ENCODE data around the gene CXCR5.

CXCR5 gene

DNA sequence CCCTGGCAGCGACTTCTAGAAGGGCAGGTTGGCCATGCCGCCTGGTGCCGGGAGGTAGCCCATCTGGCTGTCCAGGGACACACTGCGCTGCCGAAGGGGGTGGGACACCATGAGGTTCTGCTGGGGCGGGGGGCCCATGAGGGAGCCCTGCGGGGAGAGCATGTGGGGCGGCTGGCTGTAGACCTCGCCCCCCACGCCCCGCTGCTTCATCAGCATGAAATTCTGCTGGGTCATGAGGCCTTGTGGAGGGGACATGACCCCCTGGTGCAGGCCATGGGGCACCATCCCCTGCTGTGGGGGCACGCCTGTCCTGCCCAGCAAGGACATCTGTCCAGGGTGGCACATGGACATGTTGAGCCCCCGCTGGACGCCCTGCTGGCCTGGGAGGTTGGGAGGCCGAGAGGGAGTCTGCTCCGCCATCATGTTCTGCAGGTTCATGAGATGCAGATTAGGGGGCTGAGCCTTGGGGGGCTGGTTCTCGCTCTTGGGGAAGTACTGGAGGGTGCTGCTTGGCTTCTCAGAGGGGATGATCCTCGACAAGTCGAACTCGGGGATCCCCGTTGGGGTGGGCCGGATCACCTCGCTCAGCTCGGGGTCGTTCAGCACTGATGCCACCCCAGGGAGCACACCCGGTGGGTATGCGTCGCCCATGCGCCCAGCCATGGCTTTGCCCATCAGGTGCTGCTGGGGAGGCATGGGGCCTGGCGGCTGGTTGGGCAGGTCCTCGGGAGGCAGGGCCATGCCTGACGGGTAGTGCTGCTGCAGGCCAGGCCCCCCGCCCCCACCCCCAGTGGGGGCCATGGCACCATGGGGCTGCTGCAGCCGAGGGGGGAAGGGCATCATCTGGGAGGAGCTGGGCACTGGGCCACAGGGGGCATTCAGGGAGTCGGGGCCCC, 15.0 kb downstream of the CXCR5 start:
- no peak for DNase-seq (ENCODE audit: low read depth)

GRCh38 chr11:118899296-118899688, 15.6 kb downstream of the CXCR5 start:
- DNase-seq (ENCODE audit: low read depth), result no peak

DNA sequence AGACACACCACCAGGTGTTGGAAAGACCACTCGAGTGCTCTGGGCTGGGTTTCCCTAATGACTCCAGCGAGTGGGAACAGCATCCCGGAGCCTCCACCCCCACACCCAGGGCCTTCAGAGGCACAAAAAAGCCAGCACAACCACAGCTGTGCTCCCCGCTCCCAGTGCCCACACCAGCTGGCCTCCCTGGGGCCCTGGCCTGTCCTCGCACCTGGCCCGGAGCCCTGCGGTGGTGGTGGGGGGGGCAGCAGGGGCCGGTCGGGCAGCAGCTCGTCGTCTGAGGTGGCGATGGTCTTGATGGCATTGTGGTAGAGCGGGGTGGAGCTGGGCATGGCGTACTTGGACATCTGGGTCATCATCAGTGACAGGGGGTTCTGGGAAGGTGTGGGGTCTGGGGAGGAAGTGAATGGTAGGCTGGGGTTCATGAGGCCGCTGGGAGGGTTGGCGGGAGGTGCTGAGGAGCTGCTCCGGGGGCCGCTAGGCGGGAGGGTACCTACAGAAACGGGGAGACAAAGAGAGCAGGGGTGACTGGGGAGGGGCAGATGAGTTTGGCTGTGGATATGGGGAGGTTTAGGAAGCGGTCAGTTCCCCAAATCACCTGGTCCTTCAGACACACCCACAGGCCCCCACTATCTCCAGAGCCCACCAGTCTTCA, 16.1 kb downstream of the CXCR5 start:
- no peak for DNase-seq (ENCODE audit: low read depth)

GRCh38 chr11:118900535-118901384, 17.1 kb downstream of the CXCR5 start:
- no peak for DNase-seq (ENCODE audit: low read depth)

GRCh38 chr11:118901494-118902335, 18.0 kb downstream of the CXCR5 start:
- DNase-seq (ENCODE audit: low read depth), result no peak

GRCh38 chr11:118902336-118903203, 18.9 kb downstream of the CXCR5 start:
- DNase-seq (ENCODE audit: low read depth), result no peak

DNA sequence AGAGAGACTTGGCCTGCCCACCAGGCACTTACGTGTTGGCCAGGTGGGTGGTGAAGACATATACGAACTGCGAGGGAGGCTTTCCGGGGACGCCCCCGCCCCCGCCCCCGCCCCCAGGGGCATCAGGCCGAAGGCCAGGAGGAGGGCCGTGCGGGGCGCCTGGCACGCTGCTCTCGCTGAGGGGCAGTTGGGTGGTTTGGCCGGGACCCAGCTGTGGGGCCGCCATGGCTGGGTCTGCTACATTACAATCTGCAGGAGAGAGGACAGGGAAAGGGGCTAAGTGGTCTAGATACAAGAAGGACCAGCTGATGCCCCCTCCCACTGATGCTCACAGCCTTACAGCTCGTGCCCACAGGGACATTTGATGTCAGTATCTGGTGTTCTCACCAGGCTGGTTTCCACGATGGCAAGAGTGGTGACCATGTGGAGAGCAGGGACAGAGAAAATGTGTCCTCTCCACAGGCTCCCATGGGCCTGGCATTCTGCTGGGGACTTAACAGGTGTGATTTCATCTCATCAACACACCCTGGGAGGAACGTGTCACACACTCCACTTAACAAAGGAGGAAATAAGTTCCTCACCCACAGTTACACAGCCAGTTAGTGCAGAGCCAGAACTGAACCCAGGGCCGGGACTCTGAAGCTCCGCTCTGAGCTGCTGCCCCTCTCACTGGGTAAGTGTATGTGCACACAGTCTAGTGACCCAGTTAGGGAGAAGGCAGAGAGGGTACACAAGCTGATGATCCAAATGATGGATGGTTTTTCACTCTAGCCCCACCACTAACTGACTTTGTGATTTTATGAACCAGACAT, 19.7 kb downstream of the CXCR5 start:
- DNase-seq (ENCODE audit: low read depth), result no peak

DNA sequence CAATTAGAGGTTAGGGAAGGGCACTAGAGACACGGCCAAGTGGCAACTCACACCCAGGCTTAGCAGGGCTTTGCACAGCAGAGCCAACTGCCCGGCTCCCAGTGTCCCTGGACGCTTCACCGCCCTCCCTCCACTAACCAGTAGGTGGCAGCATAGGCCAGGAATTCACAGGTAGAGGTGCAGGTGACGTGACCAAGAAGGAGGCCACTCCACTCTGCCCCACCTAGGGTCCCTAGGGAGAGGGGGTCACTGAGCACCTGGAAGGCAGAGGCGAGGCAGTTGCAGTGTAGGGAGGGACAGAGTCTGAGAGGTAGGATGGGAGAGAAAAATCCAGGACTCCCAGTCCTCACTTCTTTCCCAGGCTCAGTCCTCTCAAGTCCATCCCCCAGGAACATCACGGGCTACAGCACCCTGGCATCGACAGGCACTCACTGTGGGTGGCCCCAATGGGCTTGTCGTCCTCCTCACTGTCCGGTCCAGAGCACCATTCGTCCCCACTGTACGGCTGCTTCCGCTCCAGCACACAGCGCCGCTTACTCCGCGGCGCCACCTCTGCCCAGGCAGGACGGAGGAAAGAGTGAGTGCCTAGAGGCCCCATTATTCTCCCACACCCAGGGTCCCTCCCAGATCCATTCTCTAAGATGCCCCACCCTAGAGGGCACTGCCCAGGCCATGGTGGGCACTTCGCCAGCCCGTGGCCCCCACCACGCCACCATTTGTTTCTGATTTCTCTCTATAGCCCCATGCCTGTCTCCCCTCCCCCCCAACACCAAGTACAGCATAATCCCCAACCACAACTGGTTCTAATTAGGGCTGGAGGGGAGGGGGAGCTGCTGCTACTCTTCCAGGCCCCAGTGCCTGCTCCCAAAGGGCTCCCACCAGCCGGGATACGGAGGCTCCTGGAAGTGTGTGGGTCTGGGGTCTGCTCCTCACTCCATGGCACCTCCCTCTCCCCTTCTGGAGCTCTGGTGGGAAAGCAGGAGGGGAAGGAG, 23.7 kb downstream of the CXCR5 start:
- peak; percentile 59 for DNase-seq (ENCODE audit: low read depth)

DNA sequence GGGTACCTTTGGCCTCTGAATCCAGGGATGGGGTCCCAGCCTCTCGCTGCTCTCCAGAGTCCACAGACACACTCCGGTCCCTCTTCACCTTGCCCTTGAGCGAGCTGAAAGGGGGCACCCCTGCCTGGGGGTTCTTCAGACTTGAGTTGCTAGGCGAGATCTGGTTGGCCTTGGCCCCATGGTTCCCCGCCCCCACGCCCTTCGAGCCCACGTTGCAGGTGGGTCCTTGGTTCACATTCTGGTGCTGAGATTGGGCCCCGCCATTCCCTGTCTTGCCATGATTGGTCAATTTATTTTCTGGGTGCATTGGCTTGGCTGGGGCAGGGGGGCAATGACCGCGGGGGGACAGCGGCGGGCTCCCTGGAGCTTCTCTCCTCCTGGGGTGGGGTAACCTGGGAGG, 24.6 kb downstream of the CXCR5 start:
- DNase-seq (ENCODE audit: low read depth), result no peak

- DNase-seq (ENCODE audit: low read depth), result peak; percentile 85
These were observed 25.4 kb downstream of the CXCR5 start for GRCh38 chr11:118908901-118909618.

GRCh38 chr11:118909619-118910308, 26.1 kb downstream of the CXCR5 start:
- no peak for DNase-seq (ENCODE audit: low read depth)

DNA sequence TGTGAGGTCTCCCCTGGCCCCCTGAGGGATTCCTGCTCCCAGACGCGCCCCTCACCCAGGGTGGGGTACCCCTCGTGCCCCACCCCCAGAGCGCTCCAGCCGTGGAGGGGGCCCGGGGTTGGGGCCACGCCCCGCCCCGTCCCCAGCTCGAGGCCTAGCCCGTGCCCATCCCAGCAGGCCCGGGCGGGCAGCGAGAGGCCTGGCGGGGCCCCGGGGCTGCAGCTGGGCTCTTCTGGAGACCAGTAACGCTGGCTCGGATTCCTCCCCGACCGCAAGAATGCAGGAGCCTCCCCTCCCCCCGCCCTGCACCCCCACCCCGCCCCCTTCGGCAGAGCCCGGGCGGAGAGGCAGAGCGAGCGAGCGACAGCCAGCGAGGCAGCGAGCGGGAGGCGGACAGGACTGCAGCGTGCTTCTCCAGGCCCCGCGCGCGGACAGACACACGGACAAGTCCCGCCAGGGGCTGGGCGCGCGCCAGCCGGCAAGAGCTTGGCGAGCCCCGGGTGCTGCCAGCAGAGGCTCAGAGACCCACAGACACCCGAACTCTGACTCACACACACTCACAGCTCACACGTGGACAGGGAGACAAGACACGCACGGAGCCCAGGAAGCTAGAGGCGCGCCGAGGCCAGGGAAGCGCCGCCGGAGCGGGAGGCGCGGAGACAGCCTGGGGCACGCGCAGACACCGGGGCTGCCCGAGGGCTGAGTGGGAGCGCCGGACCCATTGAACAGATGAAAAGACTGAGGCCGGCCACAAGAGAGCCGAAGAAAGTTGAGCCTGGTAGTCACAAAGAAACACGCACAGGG, 26.8 kb downstream of the CXCR5 start:
- peak; percentile 87 for DNase-seq (ENCODE audit: low read depth)

GRCh38 chr11:118911113-118911879, 27.6 kb downstream of the CXCR5 start:
- no peak for DNase-seq (ENCODE audit: low read depth)

DNA sequence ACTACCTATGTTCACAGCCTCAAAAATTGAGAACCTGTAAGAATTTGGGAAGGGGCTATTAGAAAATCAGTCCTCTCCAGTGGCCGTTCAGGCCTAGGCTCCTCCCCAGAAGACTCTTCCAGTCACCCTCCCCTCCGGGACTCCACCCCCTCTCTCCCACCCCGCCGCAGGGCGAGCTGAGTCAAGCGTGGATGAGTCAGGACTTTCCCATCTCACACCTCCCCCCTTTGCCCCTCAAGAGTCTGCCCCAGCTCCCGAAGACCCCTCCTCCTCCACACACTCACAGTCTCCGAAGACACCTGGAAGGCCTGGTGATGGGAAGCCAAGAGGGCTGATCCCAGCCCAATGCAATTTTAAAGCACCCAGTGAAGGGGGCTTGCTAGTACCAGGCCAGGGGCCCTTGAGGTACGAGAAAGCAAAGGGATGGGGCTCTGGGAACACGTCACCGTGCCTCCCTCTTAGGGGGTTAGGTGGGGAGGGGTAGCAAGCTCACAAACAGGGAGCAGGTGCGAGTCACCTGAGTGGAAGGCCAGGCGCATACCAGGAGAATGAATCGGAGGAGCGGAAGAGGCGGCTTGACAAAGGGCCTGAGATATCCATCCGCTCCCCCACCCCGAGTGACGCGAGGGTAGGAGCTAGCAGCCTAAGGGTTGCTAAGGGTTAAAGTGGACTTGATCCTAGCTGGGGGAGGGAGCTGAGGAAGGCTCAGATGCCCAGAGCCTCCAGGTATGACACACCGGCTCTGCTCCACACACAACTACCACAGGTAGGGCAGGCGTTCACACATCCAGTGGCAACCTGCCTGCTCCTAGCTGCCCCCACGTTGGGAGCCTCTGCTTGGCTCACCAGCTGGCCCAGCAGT, 28.4 kb downstream of the CXCR5 start:
- peak; percentile 84 for DNase-seq (ENCODE audit: low read depth)

Measured in stromal cell of bone marrow (primary cell).